Stomach smooth muscle (tissue), 2 donors: ENCODE data around the gene MRPS23.

ENCODE experiments used
- H3K27ac ChIP-seq: one replicate; pipeline ENCODE4 v1.7.0; 2013; ENCODE audit warnings: mild to moderate bottlenecking, low read length, inconsistent platforms
- H3K27me3 ChIP-seq, 2 donors: one replicate each; pipeline ENCODE4 v1.7.0; 2013; ENCODE audit warnings: low read length in 2 of 2; ENCODE audit not compliant: insufficient read depth in 2 of 2, control insufficient read depth in 1 of 2
- H3K36me3 ChIP-seq, 2 donors: one replicate each; pipeline ENCODE4 v1.7.0; 2013; ENCODE audit warnings: low read length in 2 of 2; ENCODE audit not compliant: control insufficient read depth in 2 of 2, insufficient read depth in 2 of 2
- H3K4me1 ChIP-seq: one replicate; pipeline ENCODE4 v1.7.0; 2013; ENCODE audit warnings: low read length; ENCODE audit not compliant: control insufficient read depth, insufficient read depth
- H3K4me3 ChIP-seq, 2 donors: one replicate each; pipeline ENCODE4 v1.7.0; 2013; ENCODE audit warnings: low read length in 2 of 2
- H3K9ac ChIP-seq, 2 donors: one replicate each; pipeline ENCODE4 v1.7.0; 2013; ENCODE audit warnings: low read length in 2 of 2, mild to moderate bottlenecking in 1 of 2
- H3K9me3 ChIP-seq, 2 donors: one replicate each; pipeline ENCODE4 v1.7.0; 2013; ENCODE audit warnings: low read length in 2 of 2; ENCODE audit not compliant: control insufficient read depth in 2 of 2
- donor health status: healthy.
- donor health status: Pancreatic carcinoma.

Gene MRPS23

GRCh38 chr17:57861790-57862693 lies 12.2 kb upstream of the MRPS23 start:
- H3K9ac ChIP-seq, result peak overlapping the region; percentile 44 to 75

DNA sequence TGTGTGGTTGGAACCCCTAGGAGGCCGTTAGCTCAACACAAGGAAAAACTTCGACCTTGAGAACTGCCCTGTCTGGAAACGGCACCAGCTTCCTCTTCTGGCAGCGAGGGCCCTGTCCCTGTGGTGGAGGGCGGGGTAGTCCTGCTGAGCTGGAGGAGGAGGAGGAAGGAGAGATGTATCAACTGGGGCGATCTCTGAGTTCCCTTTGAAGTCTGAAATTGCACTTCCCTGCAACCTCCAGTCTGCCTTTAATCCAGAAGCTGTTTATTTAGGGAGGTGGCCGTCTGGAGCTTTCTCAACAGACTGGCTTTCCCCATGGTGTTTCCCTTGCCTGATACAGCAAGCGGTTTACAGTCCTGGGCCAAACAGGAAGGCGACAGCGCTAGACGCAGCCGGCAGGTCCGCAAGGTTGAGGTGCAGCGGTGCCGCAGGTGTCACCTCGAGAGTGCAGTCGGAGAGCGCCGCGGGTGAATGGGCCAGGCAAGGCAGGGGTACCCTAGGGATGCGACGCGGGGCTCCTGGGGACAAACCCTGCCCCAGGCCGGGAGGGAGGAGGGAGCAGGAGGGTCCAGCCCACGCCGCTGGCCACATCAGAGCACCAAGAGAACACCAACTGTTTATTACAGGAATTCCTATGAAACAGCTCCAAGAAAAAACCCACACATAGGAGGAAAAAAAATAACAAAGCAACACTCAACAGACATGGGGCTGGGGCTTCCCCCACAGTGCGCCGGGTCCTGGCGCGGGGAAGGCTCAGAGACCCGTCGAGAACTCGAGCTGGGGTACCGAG lies 11.4 kb upstream of the MRPS23 start:
- H3K9ac ChIP-seq, result peak overlapping the region; percentile 44 to 75
- H3K9me3 ChIP-seq, result no peaks in the 10 kb centered on the region
- H3K27me3 ChIP-seq, result no peaks in the 10 kb centered on the region
- peak overlapping the region; percentile 96 for H3K27ac ChIP-seq
- peak overlapping the region; percentile 47 to 74 for H3K4me3 ChIP-seq
- H3K4me1 ChIP-seq, result peaks cover 63% of the 10 kb centered on the region
- peaks cover 8 to 10% of the 10 kb centered on the region in 2 donors for H3K36me3 ChIP-seq

More at GRCh38 chr17:57861790-57862693, 12.2 kb upstream of the MRPS23 start:
- Histone ChIP-seq H3K9me3 (no peaks in the 10 kb centered on the region), H3K27me3 (no peaks in the 10 kb centered on the region), H3K36me3 (peaks cover 15 to 16% of the 10 kb centered on the region in 2 donors), H3K27ac (peak overlapping the region; percentile 96), H3K4me3 (peak overlapping the region; percentile 47 to 74), H3K4me1 (peaks cover 63% of the 10 kb centered on the region)

- Histone ChIP-seq H3K4me3 (peak overlapping the region in 1 of 2 donors; percentile 74), H3K9ac (peak overlapping the region; percentile 44 to 75), H3K4me1 (peaks cover 69% of the 10 kb centered on the region), H3K27me3 (no peaks in the 10 kb centered on the region), H3K36me3 (peaks cover 5 to 6% of the 10 kb centered on the region in 2 donors), H3K27ac (peak overlapping the region; percentile 96), H3K9me3 (no peaks in the 10 kb centered on the region)
Observed at GRCh38 chr17:57860414-57860999, 10.7 kb upstream of the MRPS23 start.

DNA sequence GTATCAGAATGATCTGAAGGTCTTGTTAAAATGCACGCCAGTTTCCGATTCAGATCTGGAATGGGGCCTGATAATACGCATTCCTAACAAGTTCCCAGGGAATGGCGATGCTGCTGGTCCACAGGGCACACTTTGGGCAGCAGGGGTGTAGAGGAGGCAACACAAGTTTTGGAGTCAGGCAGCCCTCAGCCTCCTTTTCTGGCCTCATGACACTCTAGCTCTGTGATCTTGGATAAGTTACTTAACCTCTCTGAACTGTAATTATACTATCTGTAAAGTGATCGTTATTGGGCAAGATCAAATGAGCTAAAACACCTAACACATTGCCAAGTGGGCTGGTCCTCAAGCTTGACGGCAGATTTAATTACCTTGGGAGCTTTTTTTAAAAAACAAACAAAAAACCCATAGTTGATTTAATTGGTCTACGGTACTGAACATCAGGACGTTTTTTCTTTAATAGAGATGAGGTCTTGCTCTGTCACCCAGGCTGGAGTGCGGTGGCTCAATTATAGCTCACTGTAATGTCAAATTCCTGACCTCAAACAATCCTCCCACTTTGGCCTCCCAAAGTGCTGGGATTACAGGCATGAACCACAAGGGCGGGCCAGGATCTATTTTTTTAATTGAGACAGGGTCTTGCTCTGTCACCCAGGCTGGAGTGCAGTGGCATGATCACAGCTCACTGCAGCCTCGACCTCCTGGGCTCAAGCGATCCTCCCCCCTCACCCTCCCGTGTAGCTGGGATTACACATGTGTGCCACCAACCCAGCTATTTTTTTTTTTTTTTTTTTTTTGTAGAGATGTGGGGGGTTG lies 10.0 kb upstream of the MRPS23 start:
- no peaks in the 10 kb centered on the region for H3K27me3 ChIP-seq
- H3K9me3 ChIP-seq, result no peaks in the 10 kb centered on the region
- no peak overlapping the region for H3K9ac ChIP-seq
- H3K4me1 ChIP-seq, result peaks cover 76% of the 10 kb centered on the region
- H3K27ac ChIP-seq, result peak overlapping the region; percentile 96
- H3K36me3 ChIP-seq, result peaks cover 5 to 6% of the 10 kb centered on the region in 2 donors
- no peak overlapping the region for H3K4me3 ChIP-seq

GRCh38 chr17:57858838-57859237 lies 9.0 kb upstream of the MRPS23 start:
- Histone ChIP-seq H3K4me1 (peaks cover 75% of the 10 kb centered on the region), H3K9ac (no peak overlapping the region), H3K27me3 (no peaks in the 10 kb centered on the region), H3K36me3 (no peaks in the 10 kb centered on the region), H3K9me3 (no peaks in the 10 kb centered on the region), H3K27ac (peak overlapping the region; percentile 96), H3K4me3 (no peak overlapping the region)

DNA sequence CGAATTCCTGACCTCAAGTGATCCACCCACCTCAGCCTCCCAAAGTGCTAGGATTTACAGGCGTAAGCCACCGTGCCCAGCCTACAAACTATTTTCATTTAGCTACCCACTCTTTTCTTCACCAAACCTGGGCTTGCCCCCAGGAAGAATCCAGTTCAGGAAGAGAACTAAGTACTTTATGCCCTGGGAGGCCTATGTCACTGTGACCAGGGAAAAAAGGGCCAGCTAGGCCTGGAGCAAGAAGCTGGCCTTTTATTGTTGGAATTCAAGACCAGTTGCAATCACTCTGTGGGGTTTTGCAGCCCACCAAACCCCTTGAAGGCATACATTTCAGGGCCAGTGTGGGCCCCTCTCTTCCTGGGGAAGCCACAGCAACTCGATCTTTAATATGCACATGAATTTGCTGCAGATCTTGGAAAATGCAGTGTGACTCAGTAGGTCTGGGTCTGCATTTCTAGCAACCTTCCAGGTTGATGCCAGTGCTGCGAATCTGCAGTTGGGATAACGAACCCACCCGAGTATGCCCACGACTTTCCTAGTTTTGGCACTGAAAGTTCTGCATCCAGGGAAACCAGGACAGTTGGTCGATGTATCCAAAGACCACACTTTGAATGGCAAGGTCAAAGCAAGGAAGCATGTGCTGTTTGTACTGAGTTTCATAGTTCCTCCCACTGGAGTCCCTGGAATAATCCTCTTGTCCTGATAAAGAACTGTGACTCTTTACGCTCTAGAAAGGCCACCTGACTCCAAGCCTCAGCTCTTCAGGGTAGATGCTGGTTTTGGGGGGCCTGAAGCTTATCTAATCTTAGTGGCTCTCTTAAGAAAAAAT lies 7.2 kb upstream of the MRPS23 start:
- Histone ChIP-seq H3K4me3 (no peak overlapping the region), H3K4me1 (peaks cover 76% of the 10 kb centered on the region), H3K36me3 (no peaks in the 10 kb centered on the region), H3K9me3 (no peaks in the 10 kb centered on the region), H3K9ac (no peak overlapping the region), H3K27me3 (no peaks in the 10 kb centered on the region), H3K27ac (no peak overlapping the region)

DNA sequence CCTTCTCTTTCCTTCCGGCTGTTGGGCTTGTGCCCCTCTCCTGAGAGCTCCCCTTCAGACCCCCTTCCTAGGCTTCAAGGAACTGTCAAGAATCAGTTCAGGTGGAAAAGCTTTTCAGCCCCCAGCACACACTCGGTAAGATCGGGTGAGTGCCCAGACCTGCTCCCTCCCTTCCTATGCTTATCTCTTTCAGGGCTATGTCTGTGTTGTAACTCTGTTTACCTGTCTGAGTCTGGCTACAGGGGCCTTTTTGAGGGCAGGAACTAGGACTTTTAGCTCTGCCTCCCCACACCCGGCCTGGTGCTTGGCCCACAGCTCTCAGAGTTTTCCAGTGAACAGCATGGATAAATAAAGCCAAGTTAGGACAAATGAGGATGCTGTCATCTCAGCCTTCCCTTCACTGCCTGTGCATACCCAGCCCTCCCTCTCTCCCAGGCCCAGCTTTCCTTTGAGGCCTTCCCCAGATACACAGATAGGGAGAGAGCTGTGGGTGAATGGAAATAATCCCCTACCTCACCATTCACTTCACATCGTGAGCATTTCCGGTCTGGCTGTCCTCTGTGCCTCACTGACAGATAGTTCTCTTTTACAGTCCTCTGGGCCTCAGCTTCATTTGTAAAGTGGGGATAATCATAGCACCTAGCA lies 5.7 kb upstream of the MRPS23 start:
- H3K36me3 ChIP-seq, result no peaks in the 10 kb centered on the region
- peak overlapping the region; percentile 90 for H3K27ac ChIP-seq
- peaks cover 72% of the 10 kb centered on the region for H3K4me1 ChIP-seq
- peak overlapping the region; percentile 47 to 56 for H3K9ac ChIP-seq
- no peaks in the 10 kb centered on the region for H3K27me3 ChIP-seq
- H3K9me3 ChIP-seq, result no peaks in the 10 kb centered on the region
- peak overlapping the region in 1 of 2 donors; percentile 44 for H3K4me3 ChIP-seq

GRCh38 chr17:57853695-57854094 lies 3.9 kb upstream of the MRPS23 start:
- Histone ChIP-seq H3K9me3 (no peaks in the 10 kb centered on the region), H3K9ac (peak overlapping the region; percentile 17 to 42), H3K36me3 (no peaks in the 10 kb centered on the region), H3K27me3 (no peaks in the 10 kb centered on the region), H3K27ac (peak overlapping the region; percentile 90), H3K4me1 (peaks cover 70% of the 10 kb centered on the region), H3K4me3 (no peak overlapping the region)

GRCh38 chr17:57852955-57853328 lies 3.1 kb upstream of the MRPS23 start:
- peak overlapping the region; percentile 90 for H3K27ac ChIP-seq
- H3K9me3 ChIP-seq, result no peaks in the 10 kb centered on the region
- no peaks in the 10 kb centered on the region for H3K27me3 ChIP-seq
- H3K36me3 ChIP-seq, result peaks cover 0 to 1% of the 10 kb centered on the region in 2 donors
- no peak overlapping the region for H3K4me3 ChIP-seq
- H3K9ac ChIP-seq, result peak overlapping the region in 1 of 2 donors; percentile 36
- H3K4me1 ChIP-seq, result peaks cover 64% of the 10 kb centered on the region
